HEK293T (cell line): ENCODE data around the gene APOBEC3A.

Experiments used
- ELF4 ChIP-seq: fragments of 450-650 bp; IDR thresholded peaks from 2 replicates; pipeline ENCODE4 v1.6.1; 2017; ENCODE audit warnings: antibody characterized with exemption
- FOXA1 ChIP-seq: fragments of 450-650 bp; IDR thresholded peaks from 2 replicates; pipeline ENCODE4 v1.6.1; 2016; ENCODE audit warnings: mild to moderate bottlenecking
- FOXK2 ChIP-seq: fragments of 450-650 bp; IDR thresholded peaks from 2 replicates; pipeline ENCODE4 v1.6.1; 2016; ENCODE audit warnings: mild to moderate bottlenecking
- FOXM1 ChIP-seq: fragments of 450-650 bp; IDR thresholded peaks from 2 replicates; pipeline ENCODE4 v1.6.1; 2017; ENCODE audit warnings: mild to moderate bottlenecking, borderline replicate concordance
- PKNOX1 ChIP-seq: fragments of 450-650 bp; IDR thresholded peaks from 2 replicates; pipeline ENCODE4 v1.6.1; 2016
- SP1 ChIP-seq: fragments of 450-650 bp; IDR thresholded peaks from 2 replicates; pipeline ENCODE4 v1.6.1; 2017

GRCh38 chr22:38953577-38954413, 3.6 kb upstream of the APOBEC3A start:
- TF ChIP-seq FOXK2 = no peak
- TF ChIP-seq SP1 = no peak
- no peak for TF ChIP-seq ELF4
- no peak for TF ChIP-seq FOXA1
- no peak for TF ChIP-seq PKNOX1
- no peak for TF ChIP-seq FOXM1
